ENCODE results near the gene FRMPD4. TPM values are rescaled to one million over a fixed set of nuclear protein-coding genes. Genes with fewer than 3 reads are reported as not detected.

The FRMPD4 gene
- total RNA-seq, 1 donor from 2014 or later: 0.08 TPM

GRCh38 chrX:12771445-12772069 lies 633.3 kb downstream of the FRMPD4 start:
- no peak for DNase-seq (ENCODE audit: low read depth)
- no peak overlapping the region for H3K4me3 ChIP-seq (ENCODE audit: low read depth, low read length)

More at GRCh38 chrX:12771445-12772069, 633.3 kb downstream of the FRMPD4 start:
- Histone ChIP-seq H3K36me3 (ENCODE audit: control insufficient read depth, insufficient read depth, low read length) (no peaks in the 10 kb centered on the region), H3K27me3 (ENCODE audit: control insufficient read depth, insufficient read depth, low read length) (no peaks in the 10 kb centered on the region)
- peak; percentile 75 for TF ChIP-seq CTCF (IDR thresholded peaks at IDR 0.05; ENCODE audit: insufficient read depth, low read length, poor library complexity, severe bottlenecking)

Measured in kidney epithelial cell (primary cell).